ENCODE data around the gene EHF. TPM values are rescaled to one million over a fixed set of nuclear protein-coding genes. Genes with fewer than 3 reads are reported as not detected.

Gene EHF
- total RNA-seq, 1 donor from 2014 or later: not detected

GRCh38 chr11:34601609-34602008, 19.3 kb upstream of the EHF start:
- no peak for DNase-seq (ENCODE audit: low read depth in 2 of 2)

- DNase-seq (ENCODE audit: low read depth in 2 of 2): no peak
Measured at GRCh38 chr11:34602245-34602644, 18.6 kb upstream of the EHF start.

GRCh38 chr11:34603129-34604001, 17.5 kb upstream of the EHF start:
- DNase-seq (ENCODE audit: low read depth in 2 of 2): no peak

GRCh38 chr11:34604145-34604544, 16.7 kb upstream of the EHF start:
- DNase-seq (ENCODE audit: low read depth in 2 of 2): no peak

- DNase-seq (ENCODE audit: low read depth in 2 of 2): no peak
Measured at GRCh38 chr11:34604911-34605310, 16.0 kb upstream of the EHF start.

- no peak for DNase-seq (ENCODE audit: low read depth in 2 of 2)
Measured at GRCh38 chr11:34605481-34606325, 15.2 kb upstream of the EHF start.

- no peak for DNase-seq (ENCODE audit: low read depth in 2 of 2)
Measured at GRCh38 chr11:34606326-34607120, 14.4 kb upstream of the EHF start.

GRCh38 chr11:34609187-34609751, 11.6 kb upstream of the EHF start:
- no peak for DNase-seq (ENCODE audit: low read depth in 2 of 2)

- no peak for DNase-seq (ENCODE audit: low read depth in 2 of 2)
Measured at GRCh38 chr11:34609850-34610249, 11.0 kb upstream of the EHF start.

- no peak for DNase-seq (ENCODE audit: low read depth in 2 of 2)
Measured at GRCh38 chr11:34610324-34611041, 10.4 kb upstream of the EHF start.

- no peak for DNase-seq (ENCODE audit: low read depth in 2 of 2)
Measured at GRCh38 chr11:34613015-34613414, 7.9 kb upstream of the EHF start.

- no peak for DNase-seq (ENCODE audit: low read depth in 2 of 2)
Measured at GRCh38 chr11:34613552-34614056, 7.3 kb upstream of the EHF start.

- no peak for DNase-seq (ENCODE audit: low read depth in 2 of 2)
Measured at GRCh38 chr11:34614344-34615104, 6.4 kb upstream of the EHF start.

GRCh38 chr11:34616086-34616485, 4.8 kb upstream of the EHF start:
- DNase-seq (ENCODE audit: low read depth in 2 of 2): no peak

GRCh38 chr11:34616830-34617504, 3.9 kb upstream of the EHF start:
- no peak for DNase-seq (ENCODE audit: low read depth in 2 of 2)

GRCh38 chr11:34618406-34618805, 2.5 kb upstream of the EHF start:
- no peak for DNase-seq (ENCODE audit: low read depth in 2 of 2)

- DNase-seq (ENCODE audit: low read depth in 2 of 2): no peak
Measured at GRCh38 chr11:34619062-34619516, 1.8 kb upstream of the EHF start.

- no peak for DNase-seq (ENCODE audit: low read depth in 2 of 2)
Measured at GRCh38 chr11:34620202-34620601, 691 bp upstream of the EHF start.

GRCh38 chr11:34621876-34622275, 983 bp downstream of the EHF start:
- no peak for DNase-seq (ENCODE audit: low read depth in 2 of 2)

Data from dermis microvascular lymphatic vessel endothelial cell (primary cell).